Esophagus muscularis mucosa (tissue), 4 donors: ENCODE measurements around the gene TRAPPC12.

Experiments
- CTCF ChIP-seq, 3 experiments: fragments of 200-600 bp in 2 of 3; fragments of 450-650 bp in 1 of 3; sonication (generic) in 2 of 3; IDR thresholded peaks; one replicate each; pipeline ENCODE4 v1.5.1; 2017 to 2019; ENCODE audit warnings: antibody characterized with exemption in 3 of 3, mild to moderate bottlenecking in 2 of 3, moderate library complexity in 1 of 3
- EP300 ChIP-seq: sonication (generic); formaldehyde crosslinking; IDR thresholded peaks from one replicate; pipeline ENCODE4 v1.6.1; 2017; ENCODE audit warnings: antibody characterized with exemption
- POLR2A ChIP-seq: fragments of 450-650 bp; IDR thresholded peaks from one replicate; pipeline ENCODE4 v1.6.1; 2017; ENCODE audit warnings: antibody characterized with exemption, moderate library complexity, mild to moderate bottlenecking, low read depth

GRCh38 chr2:3478846-3479385 is 99.4 kb downstream of the TRAPPC12 start:
- TF ChIP-seq CTCF (IDR thresholded peaks at IDR 0.05): no peak
- TF ChIP-seq EP300: no peak
- TF ChIP-seq POLR2A: no peak
